Uterus (tissue), 4 donors: Measurements from ENCODE around the gene PLD2. TPM values are rescaled to one million over a fixed set of nuclear protein-coding genes. Genes with fewer than 3 reads are reported as not detected.
A peak's percentile ranks its signal among the peaks of the same experiment; 100 is the strongest.

Source experiments
- DNase-seq, 2 donors: peaks; one replicate each; pipeline ENCODE4 v3.0.0-alpha.2; 2019 to 2020
- H3K27ac ChIP-seq, 2 donors: fragments of 200-600 bp; sonication (generic); 1 replicate in 1 of 2; 2 replicates in 1 of 2; pipeline ENCODE4 v1.5.1; 2016 to 2018
- H3K27me3 ChIP-seq, 2 donors: fragments of 200-600 bp; sonication (generic); one replicate each; pipeline ENCODE4 v1.5.1; 2018 to 2019; ENCODE audit warnings: control low read depth in 1 of 2
- H3K36me3 ChIP-seq, 2 donors: fragments of 200-600 bp; sonication (generic); one replicate each; pipeline ENCODE4 v1.5.1; 2019; ENCODE audit warnings: control low read depth in 1 of 2
- H3K4me1 ChIP-seq, 2 donors: fragments of 200-600 bp; sonication (generic); one replicate each; pipeline ENCODE4 v1.5.1; 2018 to 2019; ENCODE audit warnings: control low read depth in 1 of 2
- H3K4me3 ChIP-seq, 2 donors: fragments of 200-600 bp; sonication (generic); 1 replicate in 1 of 2; 2 replicates in 1 of 2; pipeline ENCODE4 v1.5.1; 2018 to 2019; ENCODE audit warnings: mild to moderate bottlenecking in 1 of 2
- H3K9me3 ChIP-seq, 2 donors: fragments of 200-600 bp; sonication (generic); one replicate each; pipeline ENCODE4 v1.5.1; 2019; ENCODE audit warnings: control low read depth in 1 of 2
- CTCF ChIP-seq, 4 experiments: fragments of 200-600 bp in 2 of 4; fragments of 450-650 bp in 2 of 4; sonication (generic) in 2 of 4; IDR thresholded peaks; one replicate each; pipeline ENCODE4 v1.5.1; 2016 to 2019; ENCODE audit warnings: antibody characterized with exemption in 4 of 4, mild to moderate bottlenecking in 2 of 4, moderate library complexity in 1 of 4
- POLR2A ChIP-seq, 2 donors: fragments of 450-650 bp; IDR thresholded peaks; one replicate each; pipeline ENCODE4 v1.6.1; 2016; ENCODE audit warnings: antibody characterized with exemption in 2 of 2, mild to moderate bottlenecking in 1 of 2, moderate library complexity in 1 of 2
- intact Hi-C: fragments of 100-400 bp; cut with DNase I; formaldehyde crosslinking; loops from one replicate; pipeline ENCODE4 v1.15.1; 2023; ENCODE audit warnings: low total_unique reads
- total RNA-seq, 4 donors: library from RNA; depleted of rRNA in 3 of 4; stranded (reverse); fragments of >200 nt in 3 of 4; gene quantifications; one replicate each; pipeline versions ENCODE4 v1.1.0 to v1.2.4, GENCODE V29; 2014 to 2023
- donor health status: DM: yes; HTN: yes; CAD: no.

Gene PLD2
- total RNA-seq = 10 to 100 TPM in 3 of 4 donors, 1 to 10 TPM in 1; 10.0 to 54.3 (median 25.1) TPM

GRCh38 chr17:4806777-4807604, at the start of gene PLD2:
Gene PLD2 (plus strand): TSS chr17:4807152. CDS start chr17:4807773, 621 bp downstream.
- TF ChIP-seq POLR2A (IDR thresholded peaks at IDR 0.05) (peak; percentile 27 to 61), CTCF (IDR thresholded peaks at IDR 0.05) (no peak)
- Histone ChIP-seq H3K4me1 (peaks cover 0 to 10% of the 10 kb centered on the region in 2 donors), H3K4me3 (peak within 1 kb of the TSS; percentile 57 to 73), H3K27ac (peak within 1 kb of the TSS; percentile 74 to 82), H3K36me3 (no peaks in the 10 kb centered on the region), H3K9me3 (no peaks in the 10 kb centered on the region), H3K27me3 (no peaks in the 10 kb centered on the region)
- intact Hi-C loops = no loop called here
- DNase-seq = peak; percentile 80 to 81

GRCh38 chr17:4759776-4760236, 47.1 kb upstream of the PLD2 start:
- H3K4me3 ChIP-seq = no peak overlapping the region
- no peaks in the 10 kb centered on the region for H3K36me3 ChIP-seq
- intact Hi-C loops = no loop called here
- TF ChIP-seq CTCF (IDR thresholded peaks at IDR 0.05) (no peak), POLR2A (IDR thresholded peaks at IDR 0.05) (no peak)
- no peaks in the 10 kb centered on the region for H3K27me3 ChIP-seq
- DNase-seq = no peak
- H3K27ac ChIP-seq = no peak overlapping the region
- H3K4me1 ChIP-seq = no peaks in the 10 kb centered on the region
- H3K9me3 ChIP-seq = no peaks in the 10 kb centered on the region

DNA sequence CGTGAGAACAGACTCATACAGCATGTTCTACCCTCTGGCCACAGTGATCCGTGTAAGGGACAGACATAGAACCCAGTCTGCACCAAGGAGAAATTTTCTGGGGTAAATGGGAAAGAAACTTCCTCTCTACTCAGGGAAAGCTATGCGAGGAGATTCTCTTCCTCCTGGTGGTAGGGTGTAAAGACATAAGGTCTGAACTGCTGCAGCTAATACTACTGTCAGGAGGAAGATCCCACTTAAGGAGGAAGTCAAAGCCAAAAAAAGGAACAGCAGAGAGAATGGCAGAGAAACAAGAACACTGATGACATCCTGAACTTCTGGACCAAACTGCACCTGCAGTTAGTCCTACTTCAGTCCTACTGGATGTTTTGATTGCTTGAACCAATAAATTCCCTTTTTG, 42.4 kb upstream of the PLD2 start:
- TF ChIP-seq POLR2A (IDR thresholded peaks at IDR 0.05) (no peak), CTCF (IDR thresholded peaks at IDR 0.05) (no peak)
- no peaks in the 10 kb centered on the region for H3K4me1 ChIP-seq
- no peak overlapping the region for H3K27ac ChIP-seq
- no peak for DNase-seq
- no peaks in the 10 kb centered on the region for H3K36me3 ChIP-seq
- H3K4me3 ChIP-seq = no peak overlapping the region
- intact Hi-C loops = no loop called here
- H3K9me3 ChIP-seq = no peaks in the 10 kb centered on the region
- H3K27me3 ChIP-seq = no peaks in the 10 kb centered on the region

DNA sequence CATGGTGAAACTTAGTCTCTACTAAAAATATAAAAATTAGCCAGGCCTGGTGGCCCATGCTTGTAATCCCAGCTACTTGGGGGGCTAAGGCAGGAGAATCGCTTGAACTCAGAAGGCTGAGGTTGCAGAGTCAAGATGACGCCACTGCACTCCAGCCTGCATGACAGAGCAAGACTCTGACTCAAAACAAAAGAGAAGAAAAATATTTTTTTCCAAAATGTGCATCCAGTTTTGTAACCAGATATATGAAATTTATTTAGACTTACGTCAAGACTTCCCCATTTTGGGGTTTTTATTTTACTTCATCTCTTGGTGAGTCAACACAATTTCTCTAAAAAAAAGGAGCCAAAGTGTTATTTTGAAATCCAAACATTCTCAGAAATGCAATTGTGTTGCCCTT, 40.8 kb upstream of the PLD2 start:
- TF ChIP-seq CTCF (IDR thresholded peaks at IDR 0.05) = no peak
- no peak for TF ChIP-seq POLR2A (IDR thresholded peaks at IDR 0.05)
- no peaks in the 10 kb centered on the region for H3K27me3 ChIP-seq
- intact Hi-C loops = no loop called here
- no peaks in the 10 kb centered on the region for H3K36me3 ChIP-seq
- no peak for DNase-seq
- H3K4me1 ChIP-seq = no peaks in the 10 kb centered on the region
- no peak overlapping the region for H3K4me3 ChIP-seq
- H3K9me3 ChIP-seq = no peaks in the 10 kb centered on the region
- no peak overlapping the region for H3K27ac ChIP-seq

GRCh38 chr17:4766723-4767122, 40.2 kb upstream of the PLD2 start:
- Histone ChIP-seq H3K36me3 (no peaks in the 10 kb centered on the region), H3K4me3 (no peak overlapping the region), H3K27me3 (no peaks in the 10 kb centered on the region), H3K9me3 (no peaks in the 10 kb centered on the region), H3K27ac (no peak overlapping the region), H3K4me1 (no peaks in the 10 kb centered on the region)
- intact Hi-C loops = no loop called here
- no peak for DNase-seq
- no peak for TF ChIP-seq POLR2A (IDR thresholded peaks at IDR 0.05)
- no peak for TF ChIP-seq CTCF (IDR thresholded peaks at IDR 0.05)
